Hematopoietic multipotent progenitor cell treated with erythropoietin and hydrocortisone succinate and interleukin-3 and kit ligand, for 17 days (in vitro differentiated cells): Measurements from ENCODE around the gene KLHL29.

Source experiments
- DNase-seq: peaks from one replicate; pipeline ENCODE4 v3.0.0-alpha.2; 2015; ENCODE audit warnings: low spot score

Gene KLHL29

DNA sequence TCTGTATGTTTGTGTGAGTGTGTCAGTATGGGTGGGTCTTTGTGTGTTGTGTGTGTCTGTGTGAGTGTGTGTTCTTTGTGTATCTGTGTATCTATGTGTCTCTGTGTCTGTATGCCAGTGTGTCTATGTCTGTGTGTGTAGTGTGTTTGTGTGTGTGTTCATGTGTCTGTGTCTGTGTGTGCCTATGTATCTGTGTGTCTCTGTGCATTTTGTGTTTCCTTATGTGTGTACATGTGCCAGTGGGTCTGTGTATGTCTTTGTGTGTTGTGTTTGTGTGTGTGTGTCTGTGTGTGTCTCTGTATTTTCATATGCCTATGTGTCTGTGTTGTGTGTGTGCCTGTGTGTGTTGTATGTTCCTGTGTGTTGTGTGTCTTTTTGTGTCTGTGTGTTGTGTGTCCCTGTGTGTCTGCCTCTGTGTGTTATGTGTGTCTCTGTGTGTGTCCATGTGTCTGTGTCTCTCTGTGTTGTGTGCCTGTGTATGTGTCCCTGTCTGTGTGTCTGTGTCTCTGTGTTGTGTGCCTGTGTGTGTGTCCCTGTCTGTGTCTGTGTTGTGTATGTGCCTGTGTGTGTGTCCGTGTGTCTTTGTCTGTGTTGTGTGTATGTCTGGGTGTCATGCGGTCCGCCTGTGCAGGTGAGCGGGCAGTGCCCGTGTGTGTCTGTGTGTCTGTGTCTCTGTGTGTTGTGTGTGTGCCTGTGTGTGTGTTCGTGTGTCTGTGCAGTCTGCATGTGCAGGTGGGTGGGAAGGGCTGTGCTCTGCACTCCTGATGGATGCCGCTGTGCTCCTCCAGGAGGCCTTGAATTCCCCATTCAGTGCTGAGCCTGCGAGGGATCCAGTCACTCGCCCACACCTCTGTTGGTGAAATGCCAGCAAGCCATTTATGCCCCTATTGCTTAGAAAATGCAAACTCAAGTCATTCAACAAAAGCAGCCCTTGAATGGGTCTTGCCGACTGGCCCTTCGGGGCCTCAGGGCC is 37.4 kb downstream of the KLHL29 start:
- no peak for DNase-seq

DNA sequence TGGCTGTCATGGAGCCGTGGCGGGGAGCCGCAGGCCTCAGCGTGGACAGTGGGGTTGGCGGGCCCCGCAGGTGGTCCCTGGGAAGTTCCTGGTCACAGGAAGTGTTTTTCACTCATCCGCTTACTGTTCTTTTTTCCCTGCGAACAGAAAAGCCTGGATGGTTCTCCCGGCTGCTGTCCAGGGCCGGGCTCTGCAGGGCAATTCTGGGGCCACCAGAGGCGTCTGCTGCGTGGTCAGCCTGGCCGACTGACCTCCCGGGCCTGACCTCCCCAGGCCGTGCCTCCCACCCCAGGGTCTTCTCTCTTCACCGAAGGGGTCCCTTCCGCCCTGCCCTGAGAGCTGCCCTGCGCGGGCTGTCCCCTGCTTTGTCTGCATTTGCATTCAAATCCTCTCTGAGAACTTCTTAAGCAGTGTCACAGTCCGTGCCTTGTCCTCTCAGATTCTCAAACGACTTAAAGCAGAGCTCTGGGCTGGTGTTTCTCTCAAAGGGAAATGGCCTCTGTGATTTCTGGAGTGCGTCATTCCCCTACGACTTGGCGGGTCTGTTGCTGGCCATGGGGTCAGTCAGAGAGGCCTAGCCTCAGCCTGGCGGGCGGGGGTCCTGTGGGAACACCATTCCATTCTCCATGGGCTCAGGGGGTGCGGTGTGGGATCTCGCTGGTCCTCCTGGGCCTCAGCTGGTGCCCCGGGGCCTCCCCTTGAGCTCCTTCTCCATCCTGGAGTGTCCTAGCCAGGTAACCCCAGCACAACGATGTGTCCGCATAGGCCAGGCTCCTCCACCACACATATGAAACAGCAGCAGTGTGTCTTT is 38.3 kb downstream of the KLHL29 start:
- DNase-seq, result no peak

DNA sequence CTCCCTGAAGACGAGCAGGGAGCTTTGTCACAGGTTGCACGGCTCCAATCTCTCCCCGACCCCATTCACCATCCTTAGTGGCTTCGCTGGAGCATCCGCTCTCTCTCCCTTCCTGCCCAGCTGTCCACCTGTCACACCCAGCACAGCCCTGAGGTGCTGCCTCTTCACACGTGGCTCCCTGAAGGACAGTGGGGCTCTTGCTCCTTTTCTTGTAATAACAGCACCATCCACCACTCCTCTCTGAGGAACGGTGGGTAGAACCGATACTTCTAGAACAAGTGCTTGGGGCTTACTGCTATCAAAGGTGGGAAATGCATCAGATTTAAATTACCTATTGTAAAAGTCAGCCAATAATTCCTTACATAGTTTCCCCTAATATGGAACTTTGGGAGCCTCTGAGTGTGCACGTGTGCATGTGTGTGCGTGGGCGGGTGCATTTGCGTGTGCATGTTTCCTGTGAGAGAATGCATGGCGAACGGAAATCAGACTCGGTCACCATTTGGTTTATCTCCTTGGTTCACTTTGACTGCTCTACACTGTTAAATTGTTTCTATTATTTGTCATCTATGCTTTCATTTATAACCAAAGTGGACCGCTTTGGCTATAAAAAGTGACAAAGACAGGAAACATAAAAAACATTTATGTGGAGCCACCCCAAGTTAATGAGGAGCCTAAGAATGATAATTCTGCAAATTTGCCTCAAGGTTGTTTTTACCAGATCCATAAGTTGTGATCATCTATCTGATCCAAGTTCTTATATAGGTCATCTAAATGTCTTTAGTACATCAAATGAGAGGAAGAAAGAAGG is 39.1 kb downstream of the KLHL29 start:
- no peak for DNase-seq

DNA sequence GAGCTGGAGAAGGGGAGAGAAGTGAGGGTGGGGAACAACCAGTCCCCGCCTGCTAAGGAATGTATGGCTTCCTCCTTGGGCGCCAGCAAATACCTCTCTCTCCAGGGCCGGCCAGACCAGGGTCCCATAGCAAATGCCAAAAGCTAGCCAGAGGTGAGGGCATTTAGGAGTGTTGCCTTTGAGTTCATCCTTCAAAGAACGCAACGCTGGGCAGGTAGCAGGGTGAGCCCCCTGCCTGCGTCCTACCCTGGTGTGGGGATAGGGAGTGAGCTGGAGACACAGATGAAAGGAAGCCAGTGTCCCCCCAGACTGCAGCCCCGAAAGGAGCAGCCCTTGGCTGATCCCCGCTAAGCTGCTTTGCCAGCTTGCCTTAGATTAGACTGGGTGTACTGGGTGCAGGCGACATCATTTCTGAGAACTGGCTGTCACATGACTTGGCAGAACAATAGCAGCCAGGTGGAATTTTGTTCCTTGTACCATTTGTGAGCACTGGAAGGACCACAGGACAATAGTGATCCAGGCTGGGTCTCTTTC is 40.4 kb downstream of the KLHL29 start:
- no peak for DNase-seq

- no peak for DNase-seq
Measured at GRCh38 chr2:23425885-23426262, 40.9 kb downstream of the KLHL29 start.

GRCh38 chr2:23426263-23426905 is 41.4 kb downstream of the KLHL29 start:
- DNase-seq, result no peak

- no peak for DNase-seq
Measured at GRCh38 chr2:23427350-23427749, 42.4 kb downstream of the KLHL29 start.

DNA sequence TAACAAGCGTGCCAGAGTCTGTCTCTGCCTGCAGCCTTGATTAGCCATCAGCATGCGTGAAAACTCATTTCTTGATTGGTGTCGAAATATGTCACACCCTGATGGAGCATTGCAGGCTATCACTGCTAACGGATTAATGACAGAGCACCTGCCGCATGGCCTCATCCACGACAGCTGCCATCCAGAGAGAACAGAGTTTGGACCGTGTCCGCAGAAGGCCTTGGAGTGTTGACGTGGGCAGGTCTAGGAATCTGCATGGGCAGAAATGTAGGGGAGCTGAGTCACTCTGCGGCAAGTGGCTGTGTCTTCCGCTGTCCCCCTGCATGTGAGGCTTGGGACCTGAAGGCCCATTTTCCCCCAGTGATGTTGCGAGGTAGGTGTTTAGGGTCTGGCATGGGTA is 43.0 kb downstream of the KLHL29 start:
- no peak for DNase-seq

GRCh38 chr2:23429036-23429435 is 44.1 kb downstream of the KLHL29 start:
- DNase-seq, result no peak

GRCh38 chr2:23430263-23430662 is 45.3 kb downstream of the KLHL29 start:
- DNase-seq, result no peak

- no peak for DNase-seq
Measured at GRCh38 chr2:23432531-23432930, 47.6 kb downstream of the KLHL29 start.

- no peak for DNase-seq
Measured at GRCh38 chr2:23433282-23433681, 48.3 kb downstream of the KLHL29 start.

- no peak for DNase-seq
Measured at GRCh38 chr2:23434721-23435121, 49.7 kb downstream of the KLHL29 start.

GRCh38 chr2:23435250-23436035 is 50.5 kb downstream of the KLHL29 start:
- no peak for DNase-seq

- no peak for DNase-seq
Measured at GRCh38 chr2:23436346-23437098, 51.5 kb downstream of the KLHL29 start.

DNA sequence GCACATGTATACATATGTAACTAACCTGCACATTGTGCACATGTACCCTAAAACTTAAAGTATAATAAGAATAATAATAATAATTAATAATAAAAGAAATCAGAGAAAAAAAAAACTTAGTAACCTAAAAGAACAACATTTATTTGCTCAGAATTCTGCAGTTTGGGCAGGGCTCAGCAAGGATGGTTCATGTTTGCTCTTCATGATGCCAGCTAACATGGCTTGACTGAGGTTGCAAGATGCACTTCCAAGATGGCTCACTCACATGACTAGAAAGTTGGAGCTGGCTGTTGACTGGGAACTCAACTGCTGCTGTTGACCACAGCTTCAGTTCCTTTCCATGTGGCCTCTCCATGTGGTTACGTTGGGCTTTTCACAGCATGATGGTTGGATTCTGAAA is 56.4 kb downstream of the KLHL29 start:
- DNase-seq, result no peak

DNA sequence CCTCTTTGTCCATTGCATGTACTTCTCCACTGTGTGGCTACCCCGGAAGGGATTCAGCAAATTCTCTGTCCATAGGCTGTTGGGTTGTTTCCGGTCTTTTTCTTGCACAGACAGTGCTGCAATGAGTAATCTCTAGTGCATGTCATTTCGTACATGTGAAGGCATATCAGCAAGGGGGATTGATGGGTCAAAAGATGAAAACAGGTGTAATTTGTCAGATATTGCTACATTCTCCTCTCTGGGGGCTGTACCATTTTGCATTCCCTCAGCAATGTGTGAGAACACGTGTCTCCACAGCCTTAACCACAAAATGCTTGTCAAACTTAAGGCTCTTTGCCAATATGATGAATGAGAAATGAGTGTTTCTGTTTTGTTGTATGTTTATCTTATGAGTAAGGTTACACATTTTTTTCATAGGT is 60.5 kb downstream of the KLHL29 start:
- DNase-seq, result no peak

- DNase-seq, result no peak
Measured at GRCh38 chr2:23446916-23447315, 61.9 kb downstream of the KLHL29 start.

DNA sequence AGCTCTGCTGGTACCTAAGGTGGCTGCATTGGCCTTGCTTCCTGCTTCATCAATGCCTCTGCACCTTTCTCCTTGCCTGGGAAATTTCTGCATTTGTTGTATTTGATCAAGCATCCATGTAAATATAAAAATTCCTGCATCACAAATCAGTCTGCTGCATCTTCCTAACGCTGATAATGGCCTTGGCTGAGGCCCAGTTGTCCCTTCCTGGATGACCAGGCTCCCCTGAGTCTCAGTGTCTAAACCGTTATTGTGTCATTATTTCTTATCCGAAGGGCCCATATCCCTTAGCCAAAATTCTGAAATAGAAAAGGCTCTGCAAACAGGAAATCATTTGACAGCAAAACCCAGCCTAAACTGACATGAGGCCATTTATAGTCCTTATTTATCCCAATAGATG is 62.4 kb downstream of the KLHL29 start:
- no peak for DNase-seq

DNA sequence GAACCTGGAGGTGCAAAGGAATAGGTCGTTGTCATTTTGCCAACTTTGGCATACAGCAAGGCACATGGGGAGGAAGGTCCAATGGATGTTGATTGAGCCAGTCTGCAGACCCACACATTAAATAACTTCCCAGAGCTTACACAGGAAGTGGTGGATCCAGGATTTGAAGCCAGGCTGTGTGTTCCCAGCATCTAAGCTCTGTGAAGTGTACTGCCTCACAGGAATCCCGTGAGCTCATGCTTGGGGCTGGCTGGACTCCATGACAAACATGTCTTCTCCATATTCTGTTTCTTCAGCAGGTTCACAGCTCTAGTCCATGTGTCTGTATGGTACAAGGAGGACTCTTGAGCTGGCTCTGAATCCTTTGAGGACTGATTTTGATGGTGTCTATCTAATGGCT is 63.9 kb downstream of the KLHL29 start:
- no peak for DNase-seq
